H1 (cell line): ENCODE results near the gene RRM1.

Source experiments
- JUND ChIP-seq: IDR thresholded peaks from 2 replicates; pipeline ENCODE4 v1.6.1; 2011; ENCODE audit warnings: mild to moderate bottlenecking, improper control_type of control experiment, low read length
- TF ChIP-seq, protein P1 (sequence below), 3 experiments: IDR thresholded peaks; 1 replicate in 2 of 3; 2 replicates in 1 of 3; pipeline versions ENCODE4 v1.5.1 to v1.6.1; 2011; ENCODE audit warnings: low read length in 3 of 3, mild to moderate bottlenecking in 3 of 3, inconsistent platforms in 2 of 3, low read depth in 1 of 3, moderate library complexity in 1 of 3; ENCODE audit not compliant: insufficient read depth in 1 of 3; ENCODE audit errors: control extremely low read depth in 1 of 3
- TF ChIP-seq, protein P2 (sequence below): IDR thresholded peaks from 2 replicates; pipeline ENCODE4 v1.6.1; 2012; ENCODE audit warnings: inconsistent platforms

DNA sequence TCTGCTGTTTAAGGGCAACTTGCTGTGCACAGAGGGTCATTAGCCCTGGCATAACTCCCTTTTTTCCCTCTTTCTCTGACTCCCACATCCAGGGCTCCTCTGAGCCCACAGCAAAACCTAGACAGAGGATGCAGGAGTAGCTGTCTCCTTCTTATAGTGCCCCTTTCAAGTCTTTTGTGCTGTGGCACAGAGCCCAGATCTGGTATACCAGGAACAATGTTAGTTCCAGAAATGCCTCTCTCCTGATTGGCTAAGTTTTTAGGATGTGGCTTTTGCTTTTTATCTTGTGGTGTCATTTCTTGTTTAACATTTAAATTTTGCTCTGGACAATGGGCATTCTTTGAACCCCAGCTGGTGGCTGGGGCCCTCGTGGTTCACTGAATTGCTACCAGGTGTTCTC lies 25.6 kb upstream of the RRM1 start:
- TF ChIP-seq JUND = no peak
- TF ChIP-seq, protein P1, sequence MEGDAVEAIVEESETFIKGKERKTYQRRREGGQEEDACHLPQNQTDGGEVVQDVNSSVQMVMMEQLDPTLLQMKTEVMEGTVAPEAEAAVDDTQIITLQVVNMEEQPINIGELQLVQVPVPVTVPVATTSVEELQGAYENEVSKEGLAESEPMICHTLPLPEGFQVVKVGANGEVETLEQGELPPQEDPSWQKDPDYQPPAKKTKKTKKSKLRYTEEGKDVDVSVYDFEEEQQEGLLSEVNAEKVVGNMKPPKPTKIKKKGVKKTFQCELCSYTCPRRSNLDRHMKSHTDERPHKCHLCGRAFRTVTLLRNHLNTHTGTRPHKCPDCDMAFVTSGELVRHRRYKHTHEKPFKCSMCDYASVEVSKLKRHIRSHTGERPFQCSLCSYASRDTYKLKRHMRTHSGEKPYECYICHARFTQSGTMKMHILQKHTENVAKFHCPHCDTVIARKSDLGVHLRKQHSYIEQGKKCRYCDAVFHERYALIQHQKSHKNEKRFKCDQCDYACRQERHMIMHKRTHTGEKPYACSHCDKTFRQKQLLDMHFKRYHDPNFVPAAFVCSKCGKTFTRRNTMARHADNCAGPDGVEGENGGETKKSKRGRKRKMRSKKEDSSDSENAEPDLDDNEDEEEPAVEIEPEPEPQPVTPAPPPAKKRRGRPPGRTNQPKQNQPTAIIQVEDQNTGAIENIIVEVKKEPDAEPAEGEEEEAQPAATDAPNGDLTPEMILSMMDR (IDR thresholded peaks at IDR 0.05; ENCODE audit: control extremely low read depth in 1 of 3, insufficient read depth in 1 of 3, low read depth in 1 of 3, low read length in 3 of 3) = no peak
- TF ChIP-seq, protein P2, sequence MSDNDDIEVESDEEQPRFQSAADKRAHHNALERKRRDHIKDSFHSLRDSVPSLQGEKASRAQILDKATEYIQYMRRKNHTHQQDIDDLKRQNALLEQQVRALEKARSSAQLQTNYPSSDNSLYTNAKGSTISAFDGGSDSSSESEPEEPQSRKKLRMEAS = no peak
